ENCODE data around the gene HNRNPA1L2.
"Not testable (repeated sequence)": the region's sequence is repeated elsewhere in the genome, so short reads cannot be mapped to it uniquely, and the experiment has no call there.

Gene HNRNPA1L2

GRCh38 chr13:52644108-52644507 lies 1.9 kb downstream of the HNRNPA1L2 start:
- in situ Hi-C loops (cut with MboI; ENCODE audit: low sequenced_read_pairs) = no loop called here

GRCh38 chr13:52646967-52647366 lies 4.7 kb downstream of the HNRNPA1L2 start:
- in situ Hi-C loops (cut with MboI; ENCODE audit: low sequenced_read_pairs) = no loop called here

DNA sequence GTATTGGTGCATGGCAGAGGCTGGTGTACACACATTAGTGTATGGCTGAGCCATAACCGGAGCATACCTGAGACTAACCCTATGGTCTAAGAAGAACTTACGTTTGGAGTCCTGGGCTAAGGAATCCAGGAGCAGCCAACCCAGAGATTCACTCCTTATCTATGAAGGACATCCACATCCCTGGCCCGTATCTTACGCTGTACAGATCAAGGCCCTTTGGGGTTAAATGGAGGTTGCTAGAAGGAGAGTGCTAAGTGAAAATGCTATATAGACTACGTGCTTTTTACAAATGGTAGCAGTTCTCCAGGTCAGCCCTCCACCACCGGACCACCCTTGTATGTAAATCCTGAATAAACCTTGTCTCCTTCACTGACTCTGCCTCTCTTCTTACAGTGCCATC lies 8.5 kb downstream of the HNRNPA1L2 start:
- in situ Hi-C loops (cut with MboI; ENCODE audit: low sequenced_read_pairs) = no loop called here

DNA sequence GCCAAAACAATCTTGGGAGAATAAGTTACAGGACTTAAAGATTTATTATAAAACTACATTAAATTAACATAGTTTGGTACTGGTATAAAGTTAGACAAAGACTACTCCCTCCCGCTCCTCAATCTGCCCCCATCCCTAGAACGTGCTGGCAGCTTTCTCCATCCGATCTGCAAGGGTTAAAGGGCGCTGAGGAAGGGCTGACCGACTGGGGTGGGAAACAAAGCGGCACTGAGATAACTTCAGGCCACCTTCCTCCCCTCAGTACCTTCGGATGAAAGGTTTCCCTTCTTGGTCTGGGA lies 9.6 kb downstream of the HNRNPA1L2 start:
- in situ Hi-C loops (cut with MboI; ENCODE audit: low sequenced_read_pairs) = no loop called here

- in situ Hi-C loops (cut with MboI; ENCODE audit: low sequenced_read_pairs) = no loop called here
Observed at GRCh38 chr13:52652196-52652979, 10.2 kb downstream of the HNRNPA1L2 start, which contains the start of gene SUGT1. TSS of gene SUGT1 (plus strand) at chr13:52652836. CDS start at chr13:52652921, 85 bp downstream.

DNA sequence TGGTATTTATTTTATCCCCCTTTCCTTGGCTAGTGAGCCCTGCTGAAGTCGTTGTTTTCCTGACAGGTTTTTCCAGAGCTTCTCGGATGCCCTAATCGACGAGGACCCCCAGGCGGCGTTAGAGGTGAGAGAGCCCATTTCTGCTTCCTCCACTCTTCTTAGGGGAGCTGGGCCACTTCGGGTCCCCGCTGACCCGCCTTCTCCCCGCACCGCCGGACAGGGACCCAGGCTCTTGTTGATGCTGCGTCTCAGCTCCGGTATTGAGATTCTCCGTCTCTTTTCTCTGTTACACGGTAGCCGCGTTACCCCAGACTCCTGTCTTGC lies 10.7 kb downstream of the HNRNPA1L2 start:
- in situ Hi-C loops (cut with MboI; ENCODE audit: low sequenced_read_pairs) = no loop called here

DNA sequence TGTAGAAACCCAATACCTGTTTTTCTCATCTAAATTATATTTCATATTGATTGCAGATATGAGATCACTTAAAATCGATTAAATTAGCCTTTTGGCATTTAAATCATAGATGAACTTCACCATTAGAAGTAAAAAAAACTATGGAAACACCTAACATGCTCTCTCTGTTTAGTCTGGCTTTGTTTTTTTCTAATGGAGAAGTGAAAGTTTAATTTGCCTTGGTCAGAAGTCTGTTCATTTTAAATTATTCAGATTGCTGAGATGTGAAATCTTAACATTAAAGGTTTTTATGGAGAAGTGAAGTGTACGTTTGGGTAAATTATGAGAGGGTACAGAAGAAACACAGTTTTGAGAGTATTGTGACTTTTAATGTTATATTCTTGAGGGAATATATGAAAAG lies 17.1 kb downstream of the HNRNPA1L2 start:
- in situ Hi-C loops (cut with MboI; ENCODE audit: low sequenced_read_pairs) = no loop called here

GRCh38 chr13:52664272-52664671 lies 22.0 kb downstream of the HNRNPA1L2 start:
- in situ Hi-C loops (cut with MboI; ENCODE audit: low sequenced_read_pairs) = no loop called here

DNA sequence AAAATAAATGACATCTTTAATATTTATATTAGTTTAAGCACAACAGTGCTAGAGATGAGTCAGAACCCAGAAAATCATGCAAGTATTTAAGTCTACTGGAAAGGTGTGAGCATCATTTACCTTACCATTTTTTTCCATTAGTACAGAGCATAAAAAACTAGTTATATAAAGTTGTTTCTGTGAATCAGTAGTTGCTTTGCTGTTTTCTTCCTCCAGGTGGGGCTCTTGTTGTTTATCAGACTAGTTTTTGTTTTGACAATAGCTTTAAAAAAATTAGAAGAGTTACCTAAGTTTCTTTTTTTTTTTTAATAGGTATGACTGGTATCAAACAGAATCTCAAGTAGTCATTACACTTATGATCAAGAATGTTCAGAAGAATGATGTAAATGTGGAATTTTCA lies 23.1 kb downstream of the HNRNPA1L2 start:
- in situ Hi-C loops (cut with MboI; ENCODE audit: low sequenced_read_pairs) = no loop called here

DNA sequence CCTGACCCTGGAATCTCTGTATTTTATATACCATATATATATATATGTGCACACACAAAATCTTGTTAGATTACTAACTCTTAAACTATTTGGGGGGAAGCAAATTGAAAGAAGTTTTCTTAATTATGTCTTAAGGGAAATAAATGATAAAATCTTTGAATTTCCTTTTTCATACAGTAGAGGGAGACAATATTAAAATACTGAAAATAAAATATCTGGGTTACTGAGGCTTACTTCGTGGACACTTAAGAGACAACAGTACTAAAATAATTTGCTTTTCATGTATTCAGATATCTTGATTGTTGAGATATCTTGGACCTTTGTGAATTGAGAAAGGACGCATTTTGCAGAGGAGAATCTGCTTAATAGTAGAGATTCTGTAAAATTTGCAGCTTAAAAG lies 27.4 kb downstream of the HNRNPA1L2 start:
- in situ Hi-C loops (cut with MboI; ENCODE audit: low sequenced_read_pairs) = no loop called here

- in situ Hi-C loops (cut with MboI; ENCODE audit: low sequenced_read_pairs) = no loop called here
Observed at GRCh38 chr13:52670726-52671125, 28.5 kb downstream of the HNRNPA1L2 start.

GRCh38 chr13:52673465-52673864 lies 31.2 kb downstream of the HNRNPA1L2 start:
- in situ Hi-C loops (cut with MboI; ENCODE audit: low sequenced_read_pairs) = no loop called here

GRCh38 chr13:52677823-52678222 lies 35.6 kb downstream of the HNRNPA1L2 start:
- in situ Hi-C loops (cut with MboI; ENCODE audit: low sequenced_read_pairs) = no loop called here

DNA sequence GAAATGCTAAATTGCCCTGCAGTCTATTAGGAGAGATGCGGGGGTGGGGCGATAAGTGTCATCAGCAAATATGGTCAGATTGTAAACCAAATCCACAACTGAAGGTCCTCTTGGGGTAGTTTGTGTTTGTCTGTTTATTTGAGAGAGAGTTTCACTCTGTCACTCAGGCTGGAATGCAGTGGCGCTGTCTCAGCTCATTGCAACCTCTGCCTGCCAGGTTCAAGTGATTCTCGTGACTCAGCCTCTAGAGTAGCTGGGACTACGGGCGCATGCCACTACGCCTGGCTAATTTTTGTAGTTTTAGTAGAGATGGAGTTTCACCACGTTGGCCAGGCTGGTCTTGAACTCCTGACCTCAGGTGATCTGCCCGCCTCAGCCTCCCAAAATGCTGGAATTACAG lies 43.6 kb downstream of the HNRNPA1L2 start:
- in situ Hi-C loops (cut with MboI; ENCODE audit: low sequenced_read_pairs) = not testable (repeated sequence)

GRCh38 chr13:52686376-52686775 lies 44.1 kb downstream of the HNRNPA1L2 start:
- in situ Hi-C loops (cut with MboI; ENCODE audit: low sequenced_read_pairs) = no loop called here

Measured in HL-60/S4 (cell line).